GM12878 (cell line): Measurements from ENCODE around the gene HHAT. TPM values are rescaled to one million over a fixed set of nuclear protein-coding genes. Genes with fewer than 3 reads are reported as not detected.

Experiments
- ATAC-seq: fragments of 200-7000 bp; cut with Tn5 transposase; 3 replicates; pipeline ENCODE4 v1.9.1; 2020; ENCODE audit warnings: mild to moderate bottlenecking, moderate library complexity
- BruUV-seq: library from RNA; stranded (reverse); fragments of 400-500 nt; replicated peaks from 2 replicates; lab custom pipeline; 2021; lab: Mats Ljungman, UMichigan
- CTCF ChIA-PET: fragments of 300-600 bp; sonication (Branson Sonifier 250); formaldehyde crosslinking; extraction: SDS; loops from one replicate; lab custom pipeline; 2021; ENCODE audit warnings: inconsistent platforms; lab: Yijun Ruan, JAX
- POLR2A ChIA-PET: fragments of 350-600 bp; formaldehyde crosslinking; extraction: SDS; loops from one replicate; lab custom pipeline; 2021; ENCODE audit warnings: inconsistent platforms; lab: Charles Lee
- RAD21 ChIA-PET: fragments of 300-600 bp; sonication (Branson Sonifier 250); formaldehyde crosslinking; loops from one replicate; lab custom pipeline; 2023; ENCODE audit warnings: antibody characterized with exemption; ENCODE audit not compliant: unreplicated experiment; lab: Charles Lee
- SMC1A ChIA-PET: fragments of 300-600 bp; sonication (Branson Sonifier 250); formaldehyde crosslinking; loops from one replicate; lab custom pipeline; 2023; ENCODE audit not compliant: unreplicated experiment, uncharacterized antibody; lab: Charles Lee
- DNase-seq: peaks from one replicate; pipeline ENCODE4 v3.0.0-alpha.2; 2011; ENCODE audit warnings: low read depth, low spot score
- FAIRE-seq: peaks from 3 replicates; lab custom pipeline; 2011; peaks lifted over from hg19 to GRCh38; lab: Jason Lieb, UNC
- H2AFZ ChIP-seq: 2 replicates; pipeline ENCODE4 v1.6.0; 2011; ENCODE audit warnings: low read depth, low read length, control low read depth; ENCODE audit not compliant: control insufficient read depth
- H3K27ac ChIP-seq: 2 replicates; pipeline ENCODE4 v1.5.1; 2011; ENCODE audit warnings: control low read depth; ENCODE audit not compliant: control insufficient read depth, insufficient read depth
- H3K27me3 ChIP-seq, 2 experiments: replicated peaks in 1 of 2; 2 replicates each; pipeline versions ENCODE4 v1.6.0 to v1.6.1; 2011; ENCODE audit warnings: low read length in 1 of 2; ENCODE audit not compliant: control insufficient read depth in 2 of 2, insufficient read depth in 2 of 2
- H3K36me3 ChIP-seq, 2 experiments: 2 replicates each; pipeline ENCODE4 v1.5.1; 2011; ENCODE audit warnings: low read length in 1 of 2; ENCODE audit not compliant: control insufficient read depth in 2 of 2, insufficient read depth in 2 of 2
- H3K4me1 ChIP-seq: 2 replicates; pipeline ENCODE4 v1.6.1; 2011; ENCODE audit warnings: mild to moderate bottlenecking, low read length, moderate library complexity, mixed read lengths; ENCODE audit not compliant: control insufficient read depth, insufficient read depth
- H3K4me2 ChIP-seq: 2 replicates; pipeline ENCODE4 v1.6.0; 2011; ENCODE audit warnings: control low read depth; ENCODE audit not compliant: control insufficient read depth, insufficient read depth
- H3K4me3 ChIP-seq: fragments of 200-600 bp; sonication (generic); 2 replicates; pipeline ENCODE4 v1.5.1; 2016
- H3K79me2 ChIP-seq: 2 replicates; pipeline ENCODE4 v1.6.0; 2011; ENCODE audit warnings: low read length; ENCODE audit not compliant: control insufficient read depth, insufficient read depth
- H3K9ac ChIP-seq: 2 replicates; pipeline ENCODE4 v1.8.0; 2011; ENCODE audit warnings: low read length, control low read depth, mixed read lengths; ENCODE audit not compliant: control insufficient read depth, insufficient read depth
- H3K9me3 ChIP-seq: replicated peaks from 3 replicates; pipeline ENCODE4 v1.5.1; 2011; ENCODE audit warnings: mild to moderate bottlenecking, low read length; ENCODE audit not compliant: control insufficient read depth, insufficient read depth
- H4K20me1 ChIP-seq: 2 replicates; pipeline ENCODE4 v1.6.0; 2011; ENCODE audit not compliant: control insufficient read depth, insufficient read depth
- BRCA1 ChIP-seq: IDR thresholded peaks from 2 replicates; pipeline ENCODE4 v1.6.1; 2011; ENCODE audit warnings: low read depth, low read length, improper control_type of control experiment
- E2F8 ChIP-seq: fragments of 450-650 bp; IDR thresholded peaks from 2 replicates; pipeline ENCODE4 v1.6.1; 2018; ENCODE audit warnings: mild to moderate bottlenecking, low read depth, moderate library complexity; ENCODE audit not compliant: partially characterized antibody
- FOS ChIP-seq: IDR thresholded peaks from 3 replicates; pipeline ENCODE4 v1.6.1; 2011; ENCODE audit warnings: borderline replicate concordance; ENCODE audit not compliant: insufficient read length; ENCODE audit errors: extremely low read depth
- KDM1A ChIP-seq: fragments of 200-600 bp; sonication (generic); IDR thresholded peaks from 2 replicates; pipeline ENCODE4 v1.6.1; 2016; ENCODE audit warnings: borderline replicate concordance
- POLR2AphosphoS2 ChIP-seq: IDR thresholded peaks from 2 replicates; pipeline ENCODE4 v1.6.1; 2011; ENCODE audit warnings: low read depth, mild to moderate bottlenecking, low read length, improper control_type of control experiment, moderate library complexity
- RAD51 ChIP-seq: fragments of 450-650 bp; IDR thresholded peaks from 2 replicates; pipeline ENCODE4 v1.6.1; 2016; ENCODE audit warnings: moderate library complexity, mild to moderate bottlenecking, inconsistent platforms
- SPI1 ChIP-seq: IDR thresholded peaks from 2 replicates; pipeline ENCODE4 v1.6.1; 2011; ENCODE audit warnings: low read depth, mild to moderate bottlenecking, low read length, moderate library complexity, borderline replicate concordance; ENCODE audit not compliant: insufficient read depth
- ZNF217 ChIP-seq: fragments of 450-650 bp; IDR thresholded peaks from 2 replicates; pipeline ENCODE4 v1.6.1; 2017; ENCODE audit warnings: antibody characterized with exemption, mild to moderate bottlenecking
- WGBS: methylation state at CpG from one replicate; pipeline ENCODE4 v1.1.6; 2016; ENCODE audit warnings: low lambda C conversion rate; ENCODE audit not compliant: insufficient replicate concordance, insufficient coverage; ENCODE audit errors: missing lambda C conversion rate; 5-methylcytosine and 5-hydroxymethylcytosine counted together
- in situ Hi-C: fragments of 300-500 bp; cut with MboI; formaldehyde crosslinking; loops from 9 replicates; pipeline ENCODE4 v1.14.3; 2018; ENCODE audit warnings: mixed read lengths
- intact Hi-C: fragments of 100-400 bp; cut with micrococcal nuclease; formaldehyde crosslinking; loops from one replicate; pipeline ENCODE4 v1.14.2; 2022; ENCODE audit not compliant: unreplicated experiment
- polyA plus RNA-seq, 11 experiments: library from polyadenylated mRNA; depleted of rRNA in 4 of 11; unstranded in 6 of 11; stranded (reverse) in 5 of 11; fragments of >200 nt; fragmentation: Nextera tagmentation in 4 of 11; fragmentation: Illumina TruSeq in 1 of 11; extraction: Ambion mirVana in 4 of 11; extraction: Trizol in 1 of 11; gene quantifications; 1 replicate in 1 of 11; 2 replicates in 10 of 11; pipeline versions ENCODE4 v1.2.1 to v1.2.3, GENCODE V29; 2011 to 2016; ENCODE audit warnings: inconsistent platforms in 2 of 11, missing spikeins in 2 of 11, low read depth in 1 of 11
- total RNA-seq, 4 experiments: library from RNA; depleted of rRNA in 3 of 4; stranded (reverse); fragments of >200 nt in 3 of 4; fragmentation: Illumina TruSeq in 1 of 4; extraction: Trizol in 1 of 4; gene quantifications; 2 replicates each; pipeline versions ENCODE4 v1.2.1 to v1.2.3, GENCODE V29; 2013 to 2021

HHAT gene
- total and polyA plus RNA-seq, 10 of the 15 experiments (the other 5 are each of a cell fraction or from before 2014, with no cell fraction given), result 1.2 to 37.6 (median 2.6) TPM

GRCh38 chr1:210465150-210465549, 136.4 kb downstream of the HHAT start (continued):
- TF ChIP-seq KDM1A (no peak), SPI1 (no peak)

GRCh38 chr1:210467440-210468043, 138.8 kb downstream of the HHAT start:
- in situ Hi-C loops, result no loop called here
- POLR2A ChIA-PET, result no interaction called here
- no peak overlapping the region for H2AFZ ChIP-seq

More at GRCh38 chr1:210467440-210468043, 138.8 kb downstream of the HHAT start:
- Histone ChIP-seq H3K4me1 (no peaks in the 10 kb centered on the region), H3K36me3 (no peaks in the 10 kb centered on the region), H4K20me1 (no peaks in the 10 kb centered on the region), H3K4me2 (no peak overlapping the region), H3K79me2 (no peaks in the 10 kb centered on the region), H3K9me3 (no peaks in the 10 kb centered on the region), H3K27ac (no peak overlapping the region), H3K4me3 (no peak overlapping the region), H3K9ac (no peak overlapping the region), H3K27me3 (no peaks in the 10 kb centered on the region)
- RAD21 ChIA-PET, result no interaction called here
- intact Hi-C loops, result no loop called here
- 74% methylated on average over 2 of the region's 2 CpGs for WGBS
- DNase-seq, result no peak
- no peak for FAIRE-seq
- ATAC-seq, result no peak
- BruUV-seq, result no TSS peak
- SMC1A ChIA-PET, result no interaction called here
- no peak for TF ChIP-seq BRCA1
- TF ChIP-seq FOS, result no peak
- no peak for TF ChIP-seq ZNF217
- TF ChIP-seq POLR2AphosphoS2, result no peak
- no peak for TF ChIP-seq E2F8
- no peak for TF ChIP-seq RAD51
- CTCF ChIA-PET, result no interaction called here
